K562 (cell line): Measurements from ENCODE around the gene TRIM2. TPM values are rescaled to one million over a fixed set of nuclear protein-coding genes. Genes with fewer than 3 reads are reported as not detected.

ENCODE experiments used
- ATAC-seq: fragments of 200-7000 bp; cut with Tn5 transposase; 3 replicates; pipeline ENCODE4 v1.9.1; 2020; ENCODE audit warnings: moderate library complexity
- BruUV-seq: library from RNA; stranded (reverse); fragments of 400-500 nt; replicated peaks from 2 replicates; lab custom pipeline; 2021; lab: Mats Ljungman, UMichigan
- CTCF ChIA-PET: fragments of 300-600 bp; formaldehyde crosslinking; extraction: SDS; loops from one replicate; lab custom pipeline; 2021; ENCODE audit warnings: low intra/inter-chr PET ratio; lab: Yijun Ruan, JAX
- POLR2A ChIA-PET: fragments of 300-600, 350-650 bp; sonication (Branson Sonifier 250); formaldehyde crosslinking; extraction: SDS; loops from one replicate; lab custom pipeline; 2021; ENCODE audit warnings: antibody characterized with exemption, inconsistent platforms; lab: Yijun Ruan, JAX
- DNase-seq, 4 experiments: peaks; one replicate each; pipeline versions ENCODE4 v3.0.0 to v3.0.0-alpha.2; 2011 to 2018; ENCODE audit warnings: low spot score in 3 of 4, mixed read lengths in 3 of 4; ENCODE audit errors: extremely low read depth in 1 of 4
- FAIRE-seq: peaks from 2 replicates; lab custom pipeline; 2011; peaks lifted over from hg19 to GRCh38; lab: Jason Lieb, UNC
- H2AFZ ChIP-seq: 2 replicates; pipeline ENCODE4 v1.6.0; 2011; ENCODE audit warnings: low read depth, low read length, control low read depth, inconsistent platforms
- H3K27ac ChIP-seq: fragments of 200-600 bp; 3 replicates; pipeline ENCODE4 v1.8.0; 2011; ENCODE audit warnings: low read depth, mild to moderate bottlenecking, control low read depth, inconsistent platforms, low read length, moderate library complexity, mixed read lengths; ENCODE audit errors: extremely low read depth
- H3K27me3 ChIP-seq, 2 experiments: fragments of 300-600 bp in 1 of 2; 2 replicates in 1 of 2; 3 replicates in 1 of 2; pipeline versions ENCODE4 v1.6.0 to v1.8.0; 2011; ENCODE audit warnings: inconsistent platforms in 2 of 2, low read length in 2 of 2, mild to moderate bottlenecking in 1 of 2, mixed read lengths in 1 of 2, moderate library complexity in 1 of 2; ENCODE audit not compliant: control insufficient read depth in 2 of 2, insufficient read depth in 2 of 2
- H3K36me3 ChIP-seq: fragments of 300-600 bp; 3 replicates; pipeline ENCODE4 v1.8.0; 2011; ENCODE audit warnings: mild to moderate bottlenecking, low read length, inconsistent platforms; ENCODE audit not compliant: control insufficient read depth, insufficient read depth
- H3K4me1 ChIP-seq, 2 experiments: fragments of 200-600 bp in 1 of 2; replicated peaks in 1 of 2; 2 replicates in 1 of 2; 3 replicates in 1 of 2; pipeline versions ENCODE4 v1.5.1 to v1.8.0; 2011; ENCODE audit warnings: inconsistent platforms in 2 of 2, low read length in 2 of 2, mild to moderate bottlenecking in 1 of 2, mixed read lengths in 1 of 2, moderate library complexity in 1 of 2; ENCODE audit not compliant: control insufficient read depth in 2 of 2, insufficient read depth in 2 of 2
- H3K4me2 ChIP-seq: 2 replicates; pipeline ENCODE4 v1.6.1; 2011; ENCODE audit warnings: low read length, control low read depth, inconsistent platforms, mixed read lengths; ENCODE audit not compliant: insufficient read depth
- H3K4me3 ChIP-seq: fragments of 200-600 bp; sonication (generic), shearing (Covaris generic); 2 replicates; pipeline ENCODE4 v1.5.1; 2016; ENCODE audit warnings: control low read depth, inconsistent platforms
- H3K79me2 ChIP-seq: fragments of 200-600 bp; 3 replicates; pipeline ENCODE4 v1.8.0; 2011; ENCODE audit warnings: low read length, inconsistent platforms; ENCODE audit not compliant: control insufficient read depth, insufficient read depth
- H3K9ac ChIP-seq, 2 experiments: 2 replicates each; pipeline versions ENCODE4 v1.6.0 to v1.6.1; 2011; ENCODE audit warnings: low read depth in 2 of 2, low read length in 2 of 2, control low read depth in 1 of 2, inconsistent platforms in 1 of 2, mild to moderate bottlenecking in 1 of 2, mixed read lengths in 1 of 2; ENCODE audit not compliant: insufficient read depth in 1 of 2
- H3K9me1 ChIP-seq: one replicate; pipeline ENCODE4 v1.6.0; 2011; ENCODE audit warnings: inconsistent platforms, mild to moderate bottlenecking, low read length, moderate library complexity; ENCODE audit not compliant: control insufficient read depth, insufficient read depth
- H3K9me3 ChIP-seq: replicated peaks from 2 replicates; pipeline ENCODE4 v1.5.1; 2011; ENCODE audit warnings: low read depth, low read length, inconsistent platforms; ENCODE audit not compliant: control insufficient read depth, insufficient read depth
- H4K20me1 ChIP-seq: replicated peaks from 2 replicates; pipeline ENCODE4 v1.6.1; 2011; ENCODE audit warnings: low read length, inconsistent platforms, mixed read lengths; ENCODE audit not compliant: control insufficient read depth, insufficient read depth
- ATF6 ChIP-seq: sonication (generic); formaldehyde crosslinking; IDR thresholded peaks from 2 replicates; pipeline ENCODE4 v1.4.0; 2020; ENCODE audit warnings: mild to moderate bottlenecking, missing genetic modification reagents
- C11orf30 ChIP-seq: fragments of 450-650 bp; IDR thresholded peaks from 2 replicates; pipeline ENCODE4 v1.6.1; 2016; ENCODE audit warnings: low read depth, mild to moderate bottlenecking
- CHD2 ChIP-seq: IDR thresholded peaks from 2 replicates; pipeline ENCODE4 v1.6.1; 2011; ENCODE audit warnings: low read depth, low read length
- E2F1 ChIP-seq: sonication (generic); formaldehyde crosslinking; IDR thresholded peaks from 2 replicates; pipeline ENCODE4 v1.8.1; 2023; ENCODE audit warnings: mild to moderate bottlenecking, missing genetic modification reagents, moderate library complexity
- KAT7 ChIP-seq: sonication (generic); formaldehyde crosslinking; IDR thresholded peaks from 2 replicates; pipeline ENCODE4 v1.8.0; 2022; ENCODE audit warnings: missing genetic modification reagents, mild to moderate bottlenecking, borderline replicate concordance
- MBD2 ChIP-seq: sonication (generic); IDR thresholded peaks from 2 replicates; pipeline ENCODE4 v1.6.1; 2016; ENCODE audit warnings: low read depth, borderline replicate concordance
- NCOA2 ChIP-seq, 2 experiments: fragments of 450-650 bp; IDR thresholded peaks; 2 replicates each; pipeline ENCODE4 v1.6.1; 2018; ENCODE audit warnings: mild to moderate bottlenecking in 2 of 2, moderate library complexity in 1 of 2; ENCODE audit not compliant: partially characterized antibody in 2 of 2
- RHOXF2B ChIP-seq: fragments of 250-450 bp; sonication (Bioruptor Pico); conservative IDR thresholded peaks from 2 replicates; pipeline ENCODE4 v1.5.1; 2021
- TGIF2 ChIP-seq: sonication (generic); formaldehyde crosslinking; IDR thresholded peaks from 2 replicates; pipeline ENCODE4 v1.8.1; 2022; ENCODE audit warnings: mild to moderate bottlenecking, missing genetic modification reagents, moderate library complexity
- TSC22D4 ChIP-seq: fragments of 450-650 bp; IDR thresholded peaks from 2 replicates; pipeline ENCODE4 v1.6.1; 2016; ENCODE audit warnings: missing genetic modification characterization, missing biosample characterization, control low read depth
- ZBED1 ChIP-seq: IDR thresholded peaks from 2 replicates; pipeline ENCODE4 v1.6.1; 2014
- ZBTB12 ChIP-seq: fragments of 250-450 bp; sonication (Bioruptor Pico); IDR thresholded peaks from 2 replicates; pipeline ENCODE4 v1.4.0; 2020
- ZNF165 ChIP-seq: fragments of 250-450 bp; sonication (Bioruptor Pico); IDR thresholded peaks from 2 replicates; pipeline ENCODE4 v1.4.0; 2020; ENCODE audit warnings: borderline replicate concordance
- ZNF184 ChIP-seq: sonication (generic); formaldehyde crosslinking; IDR thresholded peaks from 2 replicates; pipeline ENCODE4 v1.5.0; 2020; ENCODE audit warnings: missing genetic modification reagents
- ZNF316 ChIP-seq: fragments of 450-650 bp; IDR thresholded peaks from 2 replicates; pipeline ENCODE4 v1.6.1; 2016
- ZNF384 ChIP-seq: IDR thresholded peaks from 2 replicates; pipeline ENCODE4 v1.6.1; 2012; ENCODE audit warnings: low read depth, low read length, improper control_type of control experiment
- ZNF778 ChIP-seq: fragments of 450-650 bp; formaldehyde crosslinking; IDR thresholded peaks from 2 replicates; pipeline ENCODE4 v1.4.0; 2020; ENCODE audit warnings: mild to moderate bottlenecking, moderate library complexity
- ZSCAN32 ChIP-seq: fragments of 450-650 bp; formaldehyde crosslinking; IDR thresholded peaks from 2 replicates; pipeline ENCODE4 v1.4.0; 2020; ENCODE audit warnings: mild to moderate bottlenecking, moderate library complexity
- in situ Hi-C: fragments of 300-500 bp; cut with MboI; formaldehyde crosslinking; loops from 4 replicates; pipeline ENCODE4 v1.15.0; 2018; ENCODE audit warnings: inconsistent platforms, mixed read lengths
- intact Hi-C: fragments of 100-400 bp; cut with micrococcal nuclease; formaldehyde crosslinking; loops from 2 replicates; pipeline ENCODE4 v1.14.2; 2022
- polyA plus RNA-seq, 8 experiments: library from polyadenylated mRNA; depleted of rRNA in 4 of 8; stranded (reverse) in 5 of 8; unstranded in 3 of 8; fragments of >200 nt; fragmentation: Nextera tagmentation in 2 of 8; fragmentation: Illumina TruSeq in 1 of 8; extraction: Ambion mirVana in 2 of 8; extraction: Trizol in 1 of 8; gene quantifications; 2 replicates each; pipeline versions ENCODE4 v1.2.1 to v1.2.3, GENCODE V29; 2011 to 2014; ENCODE audit warnings: inconsistent platforms in 1 of 8, missing spikeins in 1 of 8
- total RNA-seq, 7 experiments: library from RNA; depleted of rRNA in 6 of 7; stranded (reverse); fragments of >200 nt in 6 of 7; fragmentation: Illumina TruSeq in 2 of 7; extraction: Trizol in 2 of 7; gene quantifications; 2 replicates each; pipeline versions ENCODE4 v1.2.1 to v1.2.3, GENCODE V29; 2011 to 2021; ENCODE audit warnings: low replicate concordance in 1 of 7
- TF ChIP-seq, protein P1 (sequence below): fragments of 250-450 bp; sonication (Bioruptor Pico); IDR thresholded peaks from 2 replicates; pipeline ENCODE4 v1.5.0; 2021; ENCODE audit warnings: mild to moderate bottlenecking, borderline replicate concordance

Gene TRIM2
- total and polyA plus RNA-seq, 9 of the 15 experiments (the other 6 are each of a cell fraction or from before 2014, with no cell fraction given) = 0.01 to 0.41 (median 0.13) TPM; not detected in 1

- Histone ChIP-seq H3K27me3 (peaks cover 8 to 16% of the 10 kb centered on the region in 2 experiments; a peak in 4 of 5 replicates), H2AFZ (no peak overlapping the region), H3K27ac (no peak overlapping the region), H3K36me3 (no peaks in the 10 kb centered on the region), H3K4me3 (no peak overlapping the region), H4K20me1 (no peaks in the 10 kb centered on the region), H3K4me2 (no peak overlapping the region), H3K4me1 (0 out of 5 replicates have a peak, but pooled peaks cover 0 to 2% of the 10 kb centered on the region in 2 experiments), H3K9me1 (no peaks in the 10 kb centered on the region), H3K9me3 (no peaks in the 10 kb centered on the region), H3K9ac (no peak overlapping the region), H3K79me2 (no peaks in the 10 kb centered on the region)
- BruUV-seq = no TSS peak
- FAIRE-seq (no peak), ATAC-seq (no peak), DNase-seq (no peak)
- POLR2A ChIA-PET = no interaction called here
- TF ChIP-seq NCOA2 (IDR thresholded peaks at IDR 0.05; ENCODE audit: partially characterized antibody in 2 of 2) = no peak
- TF ChIP-seq C11orf30 = no peak
- no peak for TF ChIP-seq TSC22D4 (tag)
- no peak for TF ChIP-seq ZSCAN32 (CRISPR knock-in tag)
- TF ChIP-seq TGIF2 = no peak
- TF ChIP-seq ZBTB12 (CRISPR knock-in tag) = no peak
- TF ChIP-seq ZNF384 = no peak
- TF ChIP-seq MBD2 = no peak
- no peak for TF ChIP-seq CHD2
- no peak for TF ChIP-seq RHOXF2B (CRISPR knock-in tag)
- TF ChIP-seq ZNF165 = no peak
- TF ChIP-seq E2F1 (CRISPR knock-in tag) = no peak
- no peak for TF ChIP-seq ATF6
- TF ChIP-seq ZBED1 = no peak
- TF ChIP-seq ZNF184 = no peak
- TF ChIP-seq ZNF778 (CRISPR knock-in tag) = no peak
- TF ChIP-seq, protein P1, sequence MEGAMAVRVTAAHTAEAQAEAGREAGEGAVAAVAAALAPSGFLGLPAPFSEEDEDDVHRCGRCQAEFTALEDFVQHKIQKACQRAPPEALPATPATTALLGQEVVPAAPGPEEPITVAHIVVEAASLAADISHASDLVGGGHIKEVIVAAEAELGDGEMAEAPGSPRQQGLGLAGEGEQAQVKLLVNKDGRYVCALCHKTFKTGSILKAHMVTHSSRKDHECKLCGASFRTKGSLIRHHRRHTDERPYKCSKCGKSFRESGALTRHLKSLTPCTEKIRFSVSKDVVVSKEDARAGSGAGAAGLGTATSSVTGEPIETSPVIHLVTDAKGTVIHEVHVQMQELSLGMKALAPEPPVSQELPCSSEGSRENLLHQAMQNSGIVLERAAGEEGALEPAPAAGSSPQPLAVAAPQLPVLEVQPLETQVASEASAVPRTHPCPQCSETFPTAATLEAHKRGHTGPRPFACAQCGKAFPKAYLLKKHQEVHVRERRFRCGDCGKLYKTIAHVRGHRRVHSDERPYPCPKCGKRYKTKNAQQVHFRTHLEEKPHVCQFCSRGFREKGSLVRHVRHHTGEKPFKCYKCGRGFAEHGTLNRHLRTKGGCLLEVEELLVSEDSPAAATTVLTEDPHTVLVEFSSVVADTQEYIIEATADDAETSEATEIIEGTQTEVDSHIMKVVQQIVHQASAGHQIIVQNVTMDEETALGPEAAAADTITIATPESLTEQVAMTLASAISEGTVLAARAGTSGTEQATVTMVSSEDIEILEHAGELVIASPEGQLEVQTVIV = no peak
- no peak for TF ChIP-seq KAT7 (CRISPR knock-in tag)
- no peak for TF ChIP-seq ZNF316
- CTCF ChIA-PET = no interaction called here
- intact Hi-C loops = no loop called here
- in situ Hi-C loops = no loop called here
Observed at GRCh38 chr4:153217440-153217839, 13.2 kb downstream of the TRIM2 start.
